IMR-90 (cell line): Measurements from ENCODE around the gene FCN1. TPM values are rescaled to one million over a fixed set of nuclear protein-coding genes. Genes with fewer than 3 reads are reported as not detected.

Experiments
- ATAC-seq: fragments of 200-7000 bp; cut with Tn5 transposase; 2 replicates; pipeline ENCODE4 v1.9.1; 2020; ENCODE audit warnings: low read depth, mild to moderate bottlenecking, moderate library complexity
- BruUV-seq: library from RNA; stranded (reverse); fragments of 400-500 nt; replicated peaks from 2 replicates; lab custom pipeline; 2021; lab: Mats Ljungman, UMichigan
- CTCF ChIA-PET: fragments of 300-600 bp; formaldehyde crosslinking; extraction: SDS; loops from one replicate; lab custom pipeline; 2021; ENCODE audit warnings: antibody characterized with exemption; lab: Yijun Ruan, JAX
- POLR2A ChIA-PET: fragments of 300-600 bp; sonication (Branson Sonifier 250); formaldehyde crosslinking; loops from one replicate; lab custom pipeline; 2022; ENCODE audit warnings: antibody characterized with exemption; ENCODE audit not compliant: unreplicated experiment; lab: Charles Lee
- DNase-seq: peaks from one replicate; pipeline ENCODE4 v3.0.0; 2013
- H2AFZ ChIP-seq: replicated peaks from 2 replicates; pipeline ENCODE3; 2013; ENCODE audit warnings: low read length, mild to moderate bottlenecking; ENCODE audit not compliant: poor library complexity
- H2AK5ac ChIP-seq: 2 replicates; pipeline ENCODE4 v1.6.1; 2013; ENCODE audit warnings: low read depth, low read length, inconsistent platforms
- H2AK9ac ChIP-seq: replicated peaks from 2 replicates; pipeline ENCODE3; 2013; ENCODE audit warnings: mild to moderate bottlenecking, low read depth, low read length, moderate library complexity; ENCODE audit not compliant: poor library complexity
- H2BK120ac ChIP-seq: 2 replicates; pipeline ENCODE4 v1.6.1; 2013; ENCODE audit warnings: low read depth, low read length, inconsistent platforms
- H2BK15ac ChIP-seq: 3 replicates; pipeline ENCODE4 v1.6.1; 2013; ENCODE audit warnings: low read depth, low read length, inconsistent platforms
- H2BK20ac ChIP-seq: 2 replicates; pipeline ENCODE4 v1.6.1; 2013; ENCODE audit warnings: low read depth, mild to moderate bottlenecking, inconsistent platforms, low read length, moderate library complexity
- H2BK5ac ChIP-seq: 2 replicates; pipeline ENCODE4 v1.6.1; 2013; ENCODE audit warnings: mild to moderate bottlenecking, low read depth, low read length, inconsistent platforms; ENCODE audit not compliant: poor library complexity, severe bottlenecking
- H3K14ac ChIP-seq: replicated peaks from 2 replicates; pipeline ENCODE4 v1.6.1; 2013; ENCODE audit warnings: low read depth, low read length, inconsistent platforms
- H3K18ac ChIP-seq: 2 replicates; pipeline ENCODE4 v1.6.1; 2013; ENCODE audit warnings: low read depth, low read length, control low read depth
- H3K23ac ChIP-seq: 2 replicates; pipeline ENCODE4 v1.6.1; 2013; ENCODE audit warnings: low read depth, low read length, inconsistent platforms
- H3K27ac ChIP-seq: 2 replicates; pipeline ENCODE4 v1.5.1; 2013; ENCODE audit warnings: mild to moderate bottlenecking, control low read depth, low read length; ENCODE audit not compliant: insufficient read depth
- H3K27me3 ChIP-seq: 2 replicates; pipeline ENCODE4 v1.6.1; 2013; ENCODE audit warnings: low read length; ENCODE audit not compliant: control insufficient read depth, insufficient read depth
- H3K36me3 ChIP-seq: 2 replicates; pipeline ENCODE4 v1.6.1; 2013; ENCODE audit warnings: low read length, mixed read lengths; ENCODE audit not compliant: control insufficient read depth, insufficient read depth
- H3K4ac ChIP-seq: 2 replicates; pipeline ENCODE4 v1.6.1; 2013; ENCODE audit warnings: low read depth, low read length, inconsistent platforms
- H3K4me1 ChIP-seq: 2 replicates; pipeline ENCODE4 v1.6.1; 2013; ENCODE audit warnings: low read length, mixed read lengths; ENCODE audit not compliant: control insufficient read depth, insufficient read depth
- H3K4me2 ChIP-seq: 2 replicates; pipeline ENCODE4 v1.6.1; 2013; ENCODE audit warnings: low read depth, mild to moderate bottlenecking, control low read depth, low read length, moderate library complexity
- H3K4me3 ChIP-seq: 2 replicates; pipeline ENCODE4 v1.5.1; 2013; ENCODE audit warnings: low read depth, mild to moderate bottlenecking, control low read depth, low read length, moderate library complexity; ENCODE audit not compliant: insufficient read depth
- H3K56ac ChIP-seq: 2 replicates; pipeline ENCODE4 v1.6.1; 2013; ENCODE audit warnings: low read length, inconsistent platforms; ENCODE audit not compliant: insufficient read depth; ENCODE audit errors: extremely low read depth
- H3K79me1 ChIP-seq, 2 experiments: 2 replicates each; pipeline ENCODE4 v1.6.1; 2013; ENCODE audit warnings: low read length in 2 of 2, inconsistent platforms in 1 of 2, low read depth in 1 of 2
- H3K9ac ChIP-seq: 2 replicates; pipeline ENCODE4 v1.6.1; 2013; ENCODE audit warnings: low read depth, low read length, control low read depth
- H3K9me1 ChIP-seq: 2 replicates; pipeline ENCODE4 v1.6.1; 2013; ENCODE audit warnings: low read length, inconsistent platforms; ENCODE audit not compliant: insufficient read depth
- H3K9me3 ChIP-seq: 2 replicates; pipeline ENCODE4 v1.6.1; 2013; ENCODE audit warnings: low read length; ENCODE audit not compliant: control insufficient read depth, insufficient read depth
- H4K20me1 ChIP-seq: 2 replicates; pipeline ENCODE4 v1.6.1; 2013; ENCODE audit warnings: low read length, inconsistent platforms; ENCODE audit not compliant: insufficient read depth
- H4K5ac ChIP-seq: 2 replicates; pipeline ENCODE4 v1.6.1; 2013; ENCODE audit warnings: mild to moderate bottlenecking, low read depth, low read length, control low read depth
- H4K8ac ChIP-seq, 2 experiments: 2 replicates each; pipeline ENCODE4 v1.6.1; 2013; ENCODE audit warnings: low read depth in 2 of 2, low read length in 2 of 2, control low read depth in 1 of 2, inconsistent platforms in 1 of 2
- H4K91ac ChIP-seq: 2 replicates; pipeline ENCODE4 v1.6.1; 2013; ENCODE audit warnings: low read depth, low read length, inconsistent platforms; ENCODE audit not compliant: insufficient read depth
- MAFK ChIP-seq: IDR thresholded peaks from 2 replicates; pipeline ENCODE4 v1.6.1; 2012; ENCODE audit warnings: low read depth, low read length, improper control_type of control experiment
- MAZ ChIP-seq: IDR thresholded peaks from 2 replicates; pipeline ENCODE4 v1.6.1; 2012; ENCODE audit warnings: low read depth, mild to moderate bottlenecking, low read length, improper control_type of control experiment, moderate library complexity, borderline replicate concordance
- MXI1 ChIP-seq: IDR thresholded peaks from 2 replicates; pipeline ENCODE4 v1.6.1; 2012; ENCODE audit warnings: low read depth, mild to moderate bottlenecking, low read length, moderate library complexity, borderline replicate concordance
- NFE2L2 ChIP-seq: fragments of 150-350 bp; IDR thresholded peaks from 2 replicates; pipeline ENCODE4 v1.6.1; 2016; ENCODE audit warnings: low read depth, mild to moderate bottlenecking, low read length
- RFX5 ChIP-seq: IDR thresholded peaks from 2 replicates; pipeline ENCODE4 v1.8.0; 2012; ENCODE audit warnings: low read depth, mild to moderate bottlenecking, low read length, moderate library complexity
- WGBS, 2 experiments: methylation state at CpG; one replicate each; pipeline versions ENCODE4 v1.1.5 to v1.1.7; 2013; ENCODE audit warnings: missing lambda C conversion rate in 2 of 2; ENCODE audit not compliant: insufficient read length in 1 of 2; ENCODE audit errors: extremely low coverage in 2 of 2; 5-methylcytosine and 5-hydroxymethylcytosine counted together
- dilution Hi-C: fragments of 300-500 bp; cut with HindIII; formaldehyde crosslinking; loops from one replicate; pipeline ENCODE4 v1.14.3; 2018; ENCODE audit warnings: low sequenced_read_pairs; ENCODE audit not compliant: unreplicated experiment
- in situ Hi-C: fragments of 300-500 bp; cut with MboI; formaldehyde crosslinking; loops from 3 replicates; pipeline ENCODE4 v1.14.3; 2019; ENCODE audit warnings: low sequenced_read_pairs, inconsistent platforms, mixed read lengths
- intact Hi-C: fragments of 100-400 bp; cut with micrococcal nuclease; formaldehyde crosslinking; loops from 2 replicates; pipeline ENCODE4 v1.10.0; 2022
- polyA plus RNA-seq, 3 experiments: library from polyadenylated mRNA; depleted of rRNA; stranded (reverse); fragments of >200 nt; gene quantifications; 2 replicates each; pipeline ENCODE4 v1.2.3, GENCODE V29; 2012; ENCODE audit warnings: low replicate concordance in 1 of 3
- total RNA-seq: library from RNA; depleted of rRNA; stranded (reverse); fragments of >200 nt; gene quantifications from 2 replicates; pipeline ENCODE4 v1.2.3, GENCODE V29; 2012
- TF ChIP-seq, protein P1 (sequence below): fragments of 150-350 bp; IDR thresholded peaks from 2 replicates; pipeline ENCODE4 v1.6.1; 2017; ENCODE audit warnings: mild to moderate bottlenecking, antibody characterized with exemption, low read length, low read depth

FCN1 gene
- total and polyA plus RNA-seq, 2 of the 4 experiments (the other 2 are of a cell fraction) = not detected

DNA sequence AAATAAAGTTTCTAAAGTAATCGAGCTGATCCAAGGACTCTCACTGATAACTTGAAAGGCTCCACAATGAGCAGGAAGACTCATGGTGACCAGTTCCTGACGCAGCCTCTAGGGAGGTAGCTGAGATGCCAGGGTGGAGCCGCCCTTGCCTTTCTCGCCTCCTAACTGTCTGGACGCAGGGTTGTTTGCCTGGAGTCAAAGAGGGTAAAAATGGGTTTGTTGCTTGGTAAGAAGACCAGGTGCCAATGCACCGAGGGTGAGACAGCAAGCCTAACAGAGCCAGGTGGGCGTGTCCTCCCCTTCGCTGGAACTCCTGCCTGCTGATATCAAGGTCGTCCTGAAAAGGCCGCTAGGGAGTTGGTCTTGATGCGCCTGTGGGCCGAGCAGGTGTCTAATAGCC is 48.6 kb upstream of the FCN1 start:
- Histone ChIP-seq H2BK5ac (no peak overlapping the region), H4K5ac (no peak overlapping the region), H3K9me1 (no peaks in the 10 kb centered on the region), H3K27me3 (peaks cover 4% of the 10 kb centered on the region; the same call in 1 of the 2 replicates), H2BK120ac (no peak overlapping the region), H3K4me2 (no peak overlapping the region), H3K4me3 (no peak overlapping the region), H4K91ac (no peak overlapping the region), H3K14ac (no peak overlapping the region), H3K9me3 (no peaks in the 10 kb centered on the region), H3K9ac (no peak overlapping the region), H3K79me1 (no peaks in the 10 kb centered on the region), H3K4ac (no peak overlapping the region), H3K23ac (no peak overlapping the region), H3K56ac (no peak overlapping the region), H4K20me1 (no peaks in the 10 kb centered on the region), H3K27ac (no peak overlapping the region), H2BK15ac (no peak overlapping the region), H2BK20ac (no peak overlapping the region), H3K18ac (no peak overlapping the region), H4K8ac (no peak overlapping the region), H2AFZ (no peak overlapping the region), H2AK9ac (no peak overlapping the region), H3K36me3 (no peaks in the 10 kb centered on the region), H2AK5ac (no peak overlapping the region), H3K4me1 (no peaks in the 10 kb centered on the region; the same call in 1 of the 2 replicates)
- ChIA-PET CTCF (no interaction called here), POLR2A (no interaction called here)
- WGBS, 2 experiments = 68% methylated on average over 7 of the region's 12 CpGs; no CpG with 5 or more reads in 1 of the 2 experiments
- intact Hi-C loops (no loop called here), in situ Hi-C loops (no loop called here), dilution Hi-C loops (no loop called here)
- ATAC-seq (no peak), DNase-seq (no peak)
- no TSS peak for BruUV-seq
- TF ChIP-seq NFE2L2 = no peak
- no peak for TF ChIP-seq MAFK
- TF ChIP-seq, protein P1, sequence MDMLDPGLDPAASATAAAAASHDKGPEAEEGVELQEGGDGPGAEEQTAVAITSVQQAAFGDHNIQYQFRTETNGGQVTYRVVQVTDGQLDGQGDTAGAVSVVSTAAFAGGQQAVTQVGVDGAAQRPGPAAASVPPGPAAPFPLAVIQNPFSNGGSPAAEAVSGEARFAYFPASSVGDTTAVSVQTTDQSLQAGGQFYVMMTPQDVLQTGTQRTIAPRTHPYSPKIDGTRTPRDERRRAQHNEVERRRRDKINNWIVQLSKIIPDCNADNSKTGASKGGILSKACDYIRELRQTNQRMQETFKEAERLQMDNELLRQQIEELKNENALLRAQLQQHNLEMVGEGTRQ = no peak
- TF ChIP-seq RFX5 = no peak
- TF ChIP-seq MXI1 = no peak
- TF ChIP-seq MAZ = no peak
